Upper lobe of left lung (tissue), 6 donors: Measurements from ENCODE around the gene COL27A1. TPM values are rescaled to one million over a fixed set of nuclear protein-coding genes. Genes with fewer than 3 reads are reported as not detected.

ENCODE experiments used
- ATAC-seq, 2 donors: fragments of 200-7000 bp; cut with Tn5 transposase; one replicate each; pipeline ENCODE4 v1.9.1; 2022; ENCODE audit warnings: mild to moderate bottlenecking in 2 of 2, moderate library complexity in 2 of 2; ENCODE audit not compliant: low FRiP score in 2 of 2
- DNase-seq, 2 donors: peaks; one replicate each; pipeline ENCODE4 v3.0.0-alpha.2; 2019 to 2020
- H3K27ac ChIP-seq, 4 donors: fragments of 200-600 bp; sonication (generic); one replicate each; pipeline ENCODE4 v1.5.1; 2016 to 2019
- H3K27me3 ChIP-seq, 4 donors: fragments of 200-600 bp; sonication (generic); one replicate each; pipeline ENCODE4 v1.5.1; 2017 to 2019
- H3K36me3 ChIP-seq, 4 donors: fragments of 200-600 bp; sonication (generic); one replicate each; pipeline ENCODE4 v1.5.1; 2016 to 2019
- H3K4me1 ChIP-seq, 4 donors: fragments of 200-600 bp; sonication (generic); one replicate each; pipeline ENCODE4 v1.5.1; 2018 to 2019
- H3K4me3 ChIP-seq, 4 donors: fragments of 200-600 bp; sonication (generic); one replicate each; pipeline ENCODE4 v1.5.1; 2017 to 2019; ENCODE audit warnings: mild to moderate bottlenecking in 2 of 4, moderate library complexity in 1 of 4
- H3K9me3 ChIP-seq, 4 donors: fragments of 200-600 bp; sonication (generic); one replicate each; pipeline ENCODE4 v1.5.1; 2018 to 2019
- EP300 ChIP-seq, 4 donors: sonication (generic); formaldehyde crosslinking; IDR thresholded peaks; one replicate each; pipeline ENCODE4 v1.5.1; 2017; ENCODE audit warnings: antibody characterized with exemption in 4 of 4, control low read depth in 2 of 4
- POLR2A ChIP-seq, 4 donors: fragments of 450-650 bp; IDR thresholded peaks; one replicate each; pipeline ENCODE4 v1.5.1; 2016 to 2017; ENCODE audit warnings: antibody characterized with exemption in 4 of 4, mild to moderate bottlenecking in 2 of 4
- POLR2AphosphoS5 ChIP-seq, 2 donors: sonication (generic); formaldehyde crosslinking; IDR thresholded peaks; one replicate each; pipeline ENCODE4 v1.5.1; 2017; ENCODE audit warnings: antibody characterized with exemption in 2 of 2
- WGBS, 2 donors: methylation state at CpG; one replicate each; pipeline ENCODE4 v1.1.5; 2017 to 2018; 5-methylcytosine and 5-hydroxymethylcytosine counted together
- total RNA-seq, 6 donors: library from RNA; depleted of rRNA in 4 of 6; stranded (reverse); fragments of >200 nt in 4 of 6; gene quantifications; one replicate each; pipeline versions ENCODE4 v1.1.0 to v1.2.1, GENCODE V29; 2016 to 2021
- TF ChIP-seq, protein P1 (sequence below), 6 experiments: fragments of 450-650 bp in 4 of 6; fragments of 200-600 bp in 2 of 6; sonication (generic) in 2 of 6; IDR thresholded peaks; one replicate each; pipeline ENCODE4 v1.5.1; 2016 to 2019; ENCODE audit warnings: antibody characterized with exemption in 6 of 6
- donor health status: DM: no; HTN: no; CAD: no; lungs with moderate emphysema.
- donor health status: DM: no; HTN: yes; CAD: no; lungs with severe emphysema.

The COL27A1 gene
- total RNA-seq, 6 donors from 2014 or later, result 4.0 to 55.5 (median 9.2) TPM

DNA sequence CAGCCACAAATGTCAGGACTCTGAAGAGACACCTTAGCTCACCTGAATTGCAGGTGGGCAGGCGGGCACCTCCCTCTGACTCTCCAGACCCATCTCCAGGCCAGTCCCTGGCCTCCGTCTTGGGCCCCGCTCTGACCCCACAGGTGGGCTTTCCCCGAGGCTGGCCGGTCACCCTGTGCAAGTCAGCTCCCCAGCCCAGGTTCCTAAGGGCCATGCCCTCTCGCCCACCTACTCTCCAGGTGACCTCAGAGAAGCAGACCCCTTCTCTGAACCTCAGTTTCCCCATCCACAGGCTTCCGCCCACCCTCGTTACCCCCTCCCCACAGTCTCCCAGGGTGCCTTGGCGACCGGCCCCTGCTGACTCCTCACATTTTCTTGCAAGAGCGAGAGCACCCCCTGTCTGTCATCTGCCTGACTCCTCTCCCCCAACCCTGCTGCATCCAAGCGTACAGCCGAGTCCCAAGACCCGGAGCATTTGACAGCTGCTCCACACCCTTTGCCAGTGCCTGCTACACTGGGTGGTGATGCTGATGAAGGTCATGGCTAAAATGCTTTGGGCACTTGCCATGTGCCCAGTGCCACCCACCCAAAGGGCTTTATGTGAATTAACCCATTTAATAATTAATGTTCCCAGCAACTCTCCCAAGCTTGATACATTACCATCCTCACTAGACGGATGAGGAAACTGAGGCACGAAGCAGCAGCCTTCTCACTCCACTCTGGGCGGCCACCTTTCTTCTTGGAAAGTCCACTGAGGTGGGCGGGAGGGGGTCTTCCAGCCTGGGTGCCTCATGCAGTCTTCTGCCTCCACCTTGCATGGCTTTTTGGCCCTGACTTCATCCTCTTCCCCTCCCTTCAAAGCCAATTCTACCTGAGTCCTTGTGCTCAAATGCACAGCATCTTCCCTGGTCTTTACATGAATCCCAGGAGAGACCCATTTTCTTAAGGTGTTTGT, 116.5 kb downstream of the COL27A1 start:
- Histone ChIP-seq H3K36me3 (no peaks in the 10 kb centered on the region), H3K4me1 (no peaks in the 10 kb centered on the region), H3K27ac (no peak overlapping the region), H3K27me3 (no peaks in the 10 kb centered on the region), H3K9me3 (no peaks in the 10 kb centered on the region), H3K4me3 (no peak overlapping the region)
- no peak for TF ChIP-seq POLR2A (IDR thresholded peaks at IDR 0.05)
- TF ChIP-seq, protein P1, sequence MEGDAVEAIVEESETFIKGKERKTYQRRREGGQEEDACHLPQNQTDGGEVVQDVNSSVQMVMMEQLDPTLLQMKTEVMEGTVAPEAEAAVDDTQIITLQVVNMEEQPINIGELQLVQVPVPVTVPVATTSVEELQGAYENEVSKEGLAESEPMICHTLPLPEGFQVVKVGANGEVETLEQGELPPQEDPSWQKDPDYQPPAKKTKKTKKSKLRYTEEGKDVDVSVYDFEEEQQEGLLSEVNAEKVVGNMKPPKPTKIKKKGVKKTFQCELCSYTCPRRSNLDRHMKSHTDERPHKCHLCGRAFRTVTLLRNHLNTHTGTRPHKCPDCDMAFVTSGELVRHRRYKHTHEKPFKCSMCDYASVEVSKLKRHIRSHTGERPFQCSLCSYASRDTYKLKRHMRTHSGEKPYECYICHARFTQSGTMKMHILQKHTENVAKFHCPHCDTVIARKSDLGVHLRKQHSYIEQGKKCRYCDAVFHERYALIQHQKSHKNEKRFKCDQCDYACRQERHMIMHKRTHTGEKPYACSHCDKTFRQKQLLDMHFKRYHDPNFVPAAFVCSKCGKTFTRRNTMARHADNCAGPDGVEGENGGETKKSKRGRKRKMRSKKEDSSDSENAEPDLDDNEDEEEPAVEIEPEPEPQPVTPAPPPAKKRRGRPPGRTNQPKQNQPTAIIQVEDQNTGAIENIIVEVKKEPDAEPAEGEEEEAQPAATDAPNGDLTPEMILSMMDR (IDR thresholded peaks at IDR 0.05), result peak in 4 of 6 experiments; percentile 16 to 54 (median 38)
- 62 to 70% methylated on average over 18 of the region's 18 CpGs for WGBS, 2 donors
- no peak for DNase-seq
- peak; percentile 12 to 63 for ATAC-seq

- DNase-seq, result no peak
- 75 to 85% methylated on average over 11 to 12 of the region's 12 CpGs for WGBS, 2 donors
Observed at GRCh38 chr9:114272739-114273431, 117.5 kb downstream of the COL27A1 start.

GRCh38 chr9:114273461-114273881, 118.1 kb downstream of the COL27A1 start:
- WGBS, 2 donors, result 85 to 90% methylated on average over 7 of the region's 7 CpGs
- H3K27ac ChIP-seq, result no peak overlapping the region
- TF ChIP-seq POLR2AphosphoS5 (IDR thresholded peaks at IDR 0.05), result no peak
- no peak for TF ChIP-seq POLR2A (IDR thresholded peaks at IDR 0.05)
- TF ChIP-seq, protein P1 (IDR thresholded peaks at IDR 0.05), result no peak
- no peak for TF ChIP-seq EP300 (IDR thresholded peaks at IDR 0.05)

More at GRCh38 chr9:114272739-114273431, 117.5 kb downstream of the COL27A1 start:
- Histone ChIP-seq H3K27me3 (no peaks in the 10 kb centered on the region), H3K4me1 (no peaks in the 10 kb centered on the region), H3K36me3 (no peaks in the 10 kb centered on the region), H3K27ac (no peak overlapping the region), H3K4me3 (no peak overlapping the region), H3K9me3 (no peaks in the 10 kb centered on the region)
- no peak for ATAC-seq
- TF ChIP-seq POLR2AphosphoS5 (IDR thresholded peaks at IDR 0.05) (no peak), POLR2A (IDR thresholded peaks at IDR 0.05) (no peak), EP300 (IDR thresholded peaks at IDR 0.05) (no peak)
- TF ChIP-seq, protein P1 (IDR thresholded peaks at IDR 0.05), result no peak

DNA sequence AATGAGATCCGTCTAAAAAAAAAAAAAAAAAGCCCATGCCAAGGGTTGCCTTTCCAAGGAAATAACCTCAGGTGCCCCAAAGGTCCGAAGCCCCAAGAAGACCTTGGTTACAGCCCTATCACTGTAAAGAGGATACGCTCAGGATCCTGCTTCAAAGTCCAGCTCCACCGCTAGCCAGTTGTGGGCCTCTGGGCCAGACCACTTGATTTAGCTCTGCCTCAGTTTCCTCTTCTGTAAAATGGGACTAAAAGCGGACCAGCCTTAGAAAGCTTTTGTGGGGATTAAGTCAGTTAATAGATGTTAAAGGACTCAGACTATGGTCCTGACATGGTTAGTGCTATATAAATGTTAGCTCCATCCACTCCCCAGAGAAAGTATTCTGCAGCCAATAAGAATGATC, 118.9 kb downstream of the COL27A1 start:
- H3K27ac ChIP-seq, result no peak overlapping the region
- WGBS, 2 donors, result 92 to 93% methylated on average over 5 of the region's 5 CpGs
- no peak overlapping the region for H3K4me3 ChIP-seq
- H3K36me3 ChIP-seq, result no peaks in the 10 kb centered on the region
- H3K27me3 ChIP-seq, result no peaks in the 10 kb centered on the region
- H3K4me1 ChIP-seq, result no peaks in the 10 kb centered on the region
- no peaks in the 10 kb centered on the region for H3K9me3 ChIP-seq
- no peak for ATAC-seq
- no peak for DNase-seq
- TF ChIP-seq POLR2A (IDR thresholded peaks at IDR 0.05) (no peak), EP300 (IDR thresholded peaks at IDR 0.05) (no peak), POLR2AphosphoS5 (IDR thresholded peaks at IDR 0.05) (no peak)
- TF ChIP-seq, protein P1 (IDR thresholded peaks at IDR 0.05), result no peak

More at GRCh38 chr9:114273461-114273881, 118.1 kb downstream of the COL27A1 start:
- Histone ChIP-seq H3K27me3 (no peaks in the 10 kb centered on the region), H3K4me3 (no peak overlapping the region), H3K9me3 (no peaks in the 10 kb centered on the region), H3K36me3 (no peaks in the 10 kb centered on the region), H3K4me1 (no peaks in the 10 kb centered on the region)
- no peak for DNase-seq
- ATAC-seq, result no peak
